Activated naive CD4-positive, alpha-beta T cell (primary cell): ENCODE data around the gene KLF6.
A peak's percentile ranks its signal among the peaks of the same experiment; 100 is the strongest.

ENCODE experiments used
- DNase-seq, 4 experiments: peaks; one replicate each; lab custom pipeline; 2025; lab: John Stamatoyannopoulos, UW

KLF6 gene

DNA sequence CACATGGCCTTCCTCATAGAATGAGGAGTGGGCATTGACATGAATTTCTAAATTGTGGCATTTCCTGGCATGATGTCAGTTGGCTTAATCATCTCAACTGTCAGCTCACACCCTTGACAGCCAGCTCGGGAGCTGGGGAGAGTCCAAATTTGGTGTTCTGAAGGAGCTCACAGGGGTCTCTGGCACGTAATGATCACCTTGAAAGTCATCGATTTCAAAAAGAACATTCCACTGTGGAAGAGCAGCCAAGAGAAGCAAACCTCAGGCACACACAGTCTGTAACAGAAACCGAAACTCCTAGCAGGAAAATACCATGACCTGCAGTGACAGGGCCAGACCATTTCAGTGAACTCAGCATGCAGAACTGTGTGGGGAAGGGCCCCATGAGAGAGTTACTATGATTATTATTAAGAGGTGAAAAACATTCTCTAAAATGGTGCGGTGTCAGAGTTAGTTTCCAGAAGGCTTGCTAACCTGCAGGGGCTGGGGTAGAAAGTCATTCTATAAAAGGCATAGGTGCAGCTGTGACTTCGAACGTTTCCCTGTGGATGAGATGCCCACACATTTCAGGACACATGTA, 26.4 kb upstream of the KLF6 start:
- DNase-seq, result no peak

DNA sequence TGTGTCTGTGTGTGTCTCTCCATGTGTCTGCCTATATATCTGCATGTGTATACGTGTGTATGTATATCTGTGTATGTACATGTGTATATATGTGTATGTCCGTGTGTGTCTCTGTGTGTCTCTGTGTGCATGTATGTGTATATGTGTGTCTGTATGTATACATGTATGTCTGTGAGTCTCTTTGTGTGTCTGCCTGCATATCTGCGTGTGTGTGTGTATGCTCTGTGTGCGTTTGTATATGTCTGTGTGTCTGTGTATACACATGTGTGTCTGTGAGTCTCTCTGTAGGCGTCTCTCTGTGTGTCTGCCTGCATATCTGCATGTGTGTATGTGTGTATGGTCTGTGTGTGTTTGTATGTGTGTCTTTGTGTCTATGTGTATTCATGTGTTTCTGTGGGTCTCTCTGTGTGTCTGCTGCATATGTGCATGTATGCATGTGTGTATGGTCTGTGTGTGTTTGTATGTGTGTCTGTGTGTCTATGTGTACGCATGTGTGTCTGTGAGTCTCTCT, 23.7 kb upstream of the KLF6 start:
- no peak for DNase-seq

- no peak for DNase-seq
Observed at GRCh38 chr10:3807928-3808496, 23.0 kb upstream of the KLF6 start.

DNA sequence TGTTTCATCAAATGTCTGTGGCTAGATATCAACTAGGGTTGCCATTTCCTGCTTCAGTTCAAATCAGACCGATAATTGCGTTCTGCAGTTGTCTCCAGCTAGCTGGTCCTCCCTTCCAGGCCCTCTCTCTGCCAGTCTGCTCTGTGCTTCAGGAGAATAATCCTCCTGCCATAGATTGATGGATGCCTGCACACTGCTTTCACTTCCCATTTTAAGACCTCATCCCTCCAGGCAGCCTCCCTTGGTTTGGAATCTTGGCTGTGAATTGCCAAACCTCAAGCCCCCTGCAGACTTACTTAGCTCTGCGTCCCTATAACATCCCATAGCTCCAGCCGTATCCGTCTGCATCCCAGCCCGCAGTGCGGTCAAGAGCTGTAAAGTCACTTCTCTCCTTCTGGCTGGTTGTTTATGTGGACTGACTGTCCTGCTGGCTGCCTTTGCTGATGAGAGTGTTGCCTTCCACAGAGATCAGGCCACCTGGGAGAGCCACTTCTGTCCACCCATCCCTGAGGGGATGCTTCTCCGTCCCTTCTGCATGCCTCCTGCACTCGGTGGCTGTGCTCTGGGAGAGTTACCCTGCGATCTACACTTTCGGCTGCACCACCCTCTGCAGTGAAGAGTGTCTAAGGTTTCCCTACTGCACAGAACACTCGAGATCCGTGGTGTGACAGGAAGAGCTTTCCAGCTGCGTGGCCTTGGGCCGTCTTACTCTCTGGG, 22.4 kb upstream of the KLF6 start:
- DNase-seq, result no peak

DNA sequence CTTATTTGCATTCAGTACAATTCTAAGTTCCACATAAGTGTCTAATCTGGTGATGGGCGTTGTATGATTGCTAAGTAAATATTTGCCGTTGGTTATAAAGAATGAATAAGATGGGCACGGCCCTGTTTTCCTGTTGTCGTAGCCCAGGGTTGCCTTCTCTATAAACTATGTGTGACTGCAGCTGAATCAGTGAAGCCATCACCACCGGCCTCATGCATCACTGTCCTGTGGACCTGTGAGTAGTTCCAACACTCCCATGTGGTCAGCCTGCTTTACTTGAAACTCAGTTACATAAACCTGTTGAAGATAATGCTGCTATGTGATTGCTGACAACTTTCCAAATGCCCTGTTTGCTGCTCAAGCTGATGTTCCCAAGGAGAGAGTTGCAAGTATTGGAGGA, 21.6 kb upstream of the KLF6 start:
- DNase-seq, result no peak

DNA sequence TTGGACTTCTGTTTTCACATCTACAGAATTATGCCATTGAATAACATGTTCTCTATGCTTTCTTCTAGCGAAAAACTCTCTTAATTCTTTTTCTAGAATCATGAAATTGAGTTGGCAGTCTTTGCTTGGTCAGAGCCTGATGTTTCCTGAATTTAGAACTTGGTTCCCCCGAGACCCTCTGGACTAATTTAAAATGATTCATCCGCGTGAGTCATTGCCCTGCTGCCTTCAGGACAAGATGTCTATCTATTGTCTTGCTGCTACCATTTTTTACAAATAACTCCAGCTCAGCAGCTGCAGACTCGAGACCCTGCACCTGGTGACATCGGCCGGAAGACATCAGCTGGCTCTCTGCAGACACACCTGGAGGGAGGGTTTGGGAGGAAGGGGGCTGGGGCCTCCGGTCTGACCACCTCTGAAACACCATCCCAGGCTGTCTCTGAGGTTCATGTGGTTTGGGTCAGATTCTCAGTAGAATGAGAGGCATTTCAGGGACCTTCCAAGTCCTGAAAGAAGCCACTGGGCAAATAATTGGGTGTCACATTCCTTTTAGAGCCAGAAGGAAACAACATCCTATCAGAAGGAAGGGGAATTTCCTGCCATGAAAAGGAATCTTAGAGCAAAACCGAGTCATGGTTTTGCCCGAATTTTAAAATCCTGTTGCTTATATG, 20.9 kb upstream of the KLF6 start:
- peak in 1 of 4 experiments; percentile 17 for DNase-seq

- peak in 1 of 4 experiments; percentile 20 for DNase-seq
Observed at GRCh38 chr10:3805201-3805790, 20.3 kb upstream of the KLF6 start.

- peak in 2 of 4 experiments; percentile 20 to 24 for DNase-seq
Observed at GRCh38 chr10:3803927-3804741, 19.1 kb upstream of the KLF6 start.

- no peak for DNase-seq
Observed at GRCh38 chr10:3803295-3803926, 18.4 kb upstream of the KLF6 start.

DNA sequence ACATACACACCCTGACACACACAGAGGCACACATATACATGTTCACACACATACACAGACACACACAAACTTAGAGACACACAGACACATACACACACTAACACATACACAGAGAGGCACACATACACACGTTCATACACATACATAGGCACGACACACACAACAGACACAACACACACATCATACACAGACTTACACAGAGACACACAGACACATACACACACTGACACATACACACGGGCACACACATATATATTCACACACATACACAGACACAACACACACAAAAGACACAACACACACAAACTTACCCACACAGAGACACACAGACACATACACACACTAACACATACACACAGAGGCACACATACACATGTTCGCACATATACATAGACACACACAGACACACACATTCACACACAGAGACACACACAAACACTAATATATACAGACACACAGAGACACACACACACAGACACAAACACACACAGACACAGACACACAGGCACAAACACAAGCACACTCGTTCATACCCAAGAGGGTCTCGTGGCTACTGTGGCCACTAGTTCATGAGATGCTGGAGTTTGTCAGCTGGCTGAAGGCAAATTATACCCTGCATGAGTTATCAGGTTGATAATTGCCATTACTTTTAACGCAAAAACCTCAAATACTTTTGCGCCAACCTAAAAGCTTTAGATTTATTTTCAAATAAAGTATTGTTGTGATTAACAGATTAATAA, 17.7 kb upstream of the KLF6 start:
- DNase-seq, result no peak

- DNase-seq, result no peak
Observed at GRCh38 chr10:3801558-3802192, 16.7 kb upstream of the KLF6 start.

DNA sequence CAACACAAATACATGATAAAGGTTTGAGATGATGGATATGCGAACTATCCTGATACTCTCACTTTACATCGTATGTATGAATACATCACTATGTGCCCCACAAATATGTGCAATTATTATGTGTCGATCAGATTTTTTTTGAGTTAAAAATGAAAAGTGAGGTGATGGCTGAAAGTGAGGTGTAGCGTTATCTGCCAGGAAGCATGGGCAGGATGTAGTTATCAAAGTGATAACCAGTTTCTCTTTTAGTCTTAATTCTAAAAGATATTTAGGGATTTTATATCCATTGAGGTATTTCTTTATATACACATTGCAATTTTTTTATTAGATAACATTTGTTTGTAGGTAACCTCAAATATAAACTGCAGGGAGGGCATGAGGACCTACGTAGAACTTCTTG, 15.6 kb upstream of the KLF6 start:
- no peak for DNase-seq

GRCh38 chr10:3797750-3798149, 12.7 kb upstream of the KLF6 start:
- no peak for DNase-seq

- DNase-seq, result no peak
Observed at GRCh38 chr10:3793553-3793952, 8.5 kb upstream of the KLF6 start.

DNA sequence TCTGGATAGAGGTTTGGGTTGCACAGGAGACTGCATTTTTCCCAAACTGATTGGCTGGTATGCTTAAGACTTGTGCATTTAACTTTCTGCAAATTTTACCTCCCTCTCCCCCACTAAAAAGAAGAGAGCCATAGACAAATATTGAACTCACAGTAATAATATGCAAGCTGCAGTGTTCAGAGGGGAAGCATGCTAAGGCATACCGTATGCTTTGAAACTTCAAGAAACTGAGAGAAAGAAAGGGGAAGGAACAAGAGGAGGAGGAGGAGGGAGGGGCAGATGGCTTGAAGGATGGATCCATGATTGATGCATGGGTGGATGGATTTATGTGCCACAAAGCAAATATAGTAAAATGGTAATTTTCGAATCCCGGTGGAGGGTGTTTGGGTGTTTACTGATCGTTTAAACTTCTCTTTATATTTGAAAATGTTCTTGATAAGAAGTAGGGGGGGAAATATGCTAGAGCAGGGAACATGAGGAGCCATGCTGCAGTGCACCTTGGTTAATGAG, 7.8 kb upstream of the KLF6 start:
- DNase-seq, result no peak

GRCh38 chr10:3791974-3792633, 7.1 kb upstream of the KLF6 start:
- DNase-seq, result no peak

- DNase-seq, result no peak
Observed at GRCh38 chr10:3790858-3791257, 5.8 kb upstream of the KLF6 start.

GRCh38 chr10:3790272-3790671, 5.3 kb upstream of the KLF6 start:
- DNase-seq, result no peak

GRCh38 chr10:3789621-3790020, 4.6 kb upstream of the KLF6 start:
- no peak for DNase-seq
